Astrocyte (in vitro differentiated cells and primary cell): Measurements from ENCODE around the gene CCDC6. TPM values are rescaled to one million over a fixed set of nuclear protein-coding genes. Genes with fewer than 3 reads are reported as not detected.

Experiments used
- DNase-seq: peaks from one replicate; pipeline ENCODE4 v3.0.0-alpha.2; 2010; ENCODE audit warnings: low read depth
- FAIRE-seq: peaks from 2 replicates; lab custom pipeline; 2011; peaks lifted over from hg19 to GRCh38; lab: Jason Lieb, UNC
- H2AFZ ChIP-seq: 2 replicates; pipeline ENCODE4 v1.6.0; 2012; ENCODE audit warnings: low read depth, low read length, inconsistent platforms
- H3K27ac ChIP-seq: 2 replicates; pipeline ENCODE4 v1.5.1; 2011; ENCODE audit warnings: low read depth, low read length, inconsistent platforms
- H3K27me3 ChIP-seq: 2 replicates; pipeline ENCODE4 v1.6.0; 2011; ENCODE audit warnings: low read length, inconsistent platforms; ENCODE audit not compliant: insufficient read depth
- H3K36me3 ChIP-seq: 2 replicates; pipeline ENCODE4 v1.5.1; 2011; ENCODE audit warnings: low read length, inconsistent platforms; ENCODE audit not compliant: insufficient read depth
- H3K4me1 ChIP-seq: 2 replicates; pipeline ENCODE4 v1.5.1; 2011; ENCODE audit warnings: low read length, inconsistent platforms; ENCODE audit not compliant: insufficient read depth
- H3K4me2 ChIP-seq: 2 replicates; pipeline ENCODE4 v1.6.0; 2012; ENCODE audit warnings: low read length, inconsistent platforms
- H3K4me3 ChIP-seq: 2 replicates; pipeline ENCODE4 v1.5.1; 2011; ENCODE audit warnings: low read depth, mild to moderate bottlenecking, low read length, inconsistent platforms; ENCODE audit not compliant: insufficient read depth
- H3K79me2 ChIP-seq: 2 replicates; pipeline ENCODE4 v1.6.0; 2012; ENCODE audit warnings: mild to moderate bottlenecking, low read length, inconsistent platforms; ENCODE audit not compliant: insufficient read depth
- H3K9ac ChIP-seq: 2 replicates; pipeline ENCODE4 v1.6.0; 2012; ENCODE audit warnings: mild to moderate bottlenecking, low read length, inconsistent platforms
- H3K9me3 ChIP-seq: 2 replicates; pipeline ENCODE4 v1.5.1; 2012; ENCODE audit warnings: low read depth, mild to moderate bottlenecking, low read length, inconsistent platforms; ENCODE audit not compliant: insufficient read depth
- H4K20me1 ChIP-seq: 2 replicates; pipeline ENCODE4 v1.6.0; 2012; ENCODE audit warnings: low read length, inconsistent platforms; ENCODE audit not compliant: insufficient read depth
- H3K27ac Mint-ChIP-seq: one replicate; pipeline ENCODE4 v1.8.0; 2021; ENCODE audit warnings: mild to moderate bottlenecking, mixed read lengths; ENCODE audit not compliant: unreplicated experiment
- H3K27me3 Mint-ChIP-seq: one replicate; pipeline ENCODE4 v1.8.0; 2021; ENCODE audit warnings: low read depth, mixed read lengths; ENCODE audit not compliant: unreplicated experiment
- H3K36me3 Mint-ChIP-seq: one replicate; pipeline ENCODE4 v1.8.0; 2021; ENCODE audit warnings: low read depth, mixed read lengths; ENCODE audit not compliant: unreplicated experiment
- H3K4me1 Mint-ChIP-seq: one replicate; pipeline ENCODE4 v1.8.0; 2021; ENCODE audit warnings: low read depth, mixed read lengths; ENCODE audit not compliant: unreplicated experiment
- H3K4me3 Mint-ChIP-seq: one replicate; pipeline ENCODE4 v1.8.0; 2021; ENCODE audit warnings: mild to moderate bottlenecking, moderate library complexity, mixed read lengths; ENCODE audit not compliant: unreplicated experiment
- H3K9me3 Mint-ChIP-seq: one replicate; pipeline ENCODE4 v1.8.0; 2021; ENCODE audit warnings: mild to moderate bottlenecking, mixed read lengths; ENCODE audit not compliant: unreplicated experiment
- CTCF ChIP-seq: IDR thresholded peaks from 2 replicates; pipeline ENCODE4 v1.5.1; 2011; ENCODE audit warnings: low read depth, mild to moderate bottlenecking, inconsistent platforms, low read length, moderate library complexity; ENCODE audit not compliant: insufficient read depth
- EZH2 ChIP-seq: IDR thresholded peaks from 2 replicates; pipeline ENCODE4 v1.6.1; 2012; ENCODE audit warnings: mild to moderate bottlenecking, low read length, inconsistent platforms; ENCODE audit not compliant: insufficient read depth
- total RNA-seq: library from RNA; stranded (reverse); gene quantifications from 2 replicates; pipeline ENCODE4 v1.2.1, GENCODE V29; 2021

CCDC6 gene
- total RNA-seq, 1 donor from 2014 or later, result 69.4 TPM

GRCh38 chr10:59820471-59820870 is 85.9 kb downstream of the CCDC6 start:
- peaks cover 35% of the 10 kb centered on the region for H3K79me2 ChIP-seq
- H3K9ac ChIP-seq, result no peak overlapping the region
- H4K20me1 ChIP-seq, result peaks cover 51% of the 10 kb centered on the region
- DNase-seq (no peak), FAIRE-seq (no peak)
- H3K27ac Mint-ChIP-seq, result no peak overlapping the region
- no peak overlapping the region for H3K4me2 ChIP-seq
- H3K4me3 Mint-ChIP-seq, result no peak overlapping the region
- TF ChIP-seq EZH2, result no peak
- H3K27me3 ChIP-seq, result no peaks in the 10 kb centered on the region
- H3K4me1 Mint-ChIP-seq, result no peaks in the 10 kb centered on the region
- H3K9me3 ChIP-seq, result no peaks in the 10 kb centered on the region
- H3K27ac ChIP-seq, result no peak overlapping the region
- H2AFZ ChIP-seq, result no peak overlapping the region
- no peaks in the 10 kb centered on the region for H3K36me3 ChIP-seq
- no peak overlapping the region for H3K4me3 ChIP-seq
- H3K36me3 Mint-ChIP-seq, result peaks cover 24% of the 10 kb centered on the region
- H3K27me3 Mint-ChIP-seq, result no peaks in the 10 kb centered on the region
- peaks cover 5% of the 10 kb centered on the region for H3K4me1 ChIP-seq
- no peaks in the 10 kb centered on the region for H3K9me3 Mint-ChIP-seq

- FAIRE-seq, result no peak
- Mint-ChIP-seq H3K36me3 (peaks cover 24% of the 10 kb centered on the region), H3K27me3 (no peaks in the 10 kb centered on the region), H3K4me1 (peaks cover under 1% of the 10 kb centered on the region), H3K9me3 (no peaks in the 10 kb centered on the region), H3K4me3 (no peak overlapping the region), H3K27ac (no peak overlapping the region)
- H3K9me3 ChIP-seq, result no peaks in the 10 kb centered on the region
- no peak overlapping the region for H3K9ac ChIP-seq
- no peak overlapping the region for H3K27ac ChIP-seq
- H3K79me2 ChIP-seq, result peaks cover 31% of the 10 kb centered on the region
- no peak overlapping the region for H3K4me2 ChIP-seq
- H3K4me1 ChIP-seq, result peaks cover 5% of the 10 kb centered on the region
- TF ChIP-seq EZH2 (no peak), CTCF (no peak)
- H2AFZ ChIP-seq, result no peak overlapping the region
- DNase-seq, result no peak
- H3K4me3 ChIP-seq, result no peak overlapping the region
- peaks cover 44% of the 10 kb centered on the region for H4K20me1 ChIP-seq
- H3K27me3 ChIP-seq, result no peaks in the 10 kb centered on the region
- no peaks in the 10 kb centered on the region for H3K36me3 ChIP-seq
Observed at GRCh38 chr10:59819683-59820082, 86.7 kb downstream of the CCDC6 start.

- Mint-ChIP-seq H3K4me1 (peaks cover 5% of the 10 kb centered on the region), H3K27me3 (no peaks in the 10 kb centered on the region), H3K9me3 (no peaks in the 10 kb centered on the region), H3K27ac (no peak overlapping the region), H3K4me3 (no peak overlapping the region), H3K36me3 (peaks cover 23% of the 10 kb centered on the region)
- Histone ChIP-seq H3K4me2 (no peak overlapping the region), H3K4me3 (no peak overlapping the region), H4K20me1 (peaks cover 48% of the 10 kb centered on the region), H3K27me3 (no peaks in the 10 kb centered on the region), H3K9me3 (no peaks in the 10 kb centered on the region), H3K4me1 (peaks cover 9% of the 10 kb centered on the region), H3K79me2 (peaks cover 30% of the 10 kb centered on the region), H3K9ac (no peak overlapping the region), H3K27ac (no peak overlapping the region), H2AFZ (no peak overlapping the region), H3K36me3 (no peaks in the 10 kb centered on the region)
- TF ChIP-seq EZH2, result no peak
- TF ChIP-seq CTCF, result no peak
- no peak for FAIRE-seq
- DNase-seq, result no peak
Observed at GRCh38 chr10:59819265-59819664, 87.1 kb downstream of the CCDC6 start.
